ENCODE data around the gene SLC7A5.

DNA sequence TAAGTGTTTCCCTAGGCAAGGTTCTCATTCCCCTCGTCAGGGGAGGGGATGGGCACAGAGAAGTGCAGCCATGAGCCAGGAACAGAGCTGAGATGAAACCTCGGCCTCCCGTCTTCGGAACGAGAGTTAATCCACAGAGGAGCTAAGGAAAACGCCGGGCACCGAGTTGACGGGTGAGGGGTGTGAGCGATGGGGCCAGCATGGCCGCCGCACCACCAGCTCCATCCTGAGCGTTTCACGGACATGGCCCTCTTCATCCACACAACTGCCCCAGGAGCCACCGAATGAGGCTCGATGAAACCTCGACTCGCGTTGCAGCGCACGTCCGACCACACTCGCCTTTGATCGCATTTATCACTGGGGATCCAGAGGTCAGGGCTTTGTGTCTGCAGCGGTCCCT lies 45.5 kb upstream of the SLC7A5 start:
- TF ChIP-seq, protein P1, sequence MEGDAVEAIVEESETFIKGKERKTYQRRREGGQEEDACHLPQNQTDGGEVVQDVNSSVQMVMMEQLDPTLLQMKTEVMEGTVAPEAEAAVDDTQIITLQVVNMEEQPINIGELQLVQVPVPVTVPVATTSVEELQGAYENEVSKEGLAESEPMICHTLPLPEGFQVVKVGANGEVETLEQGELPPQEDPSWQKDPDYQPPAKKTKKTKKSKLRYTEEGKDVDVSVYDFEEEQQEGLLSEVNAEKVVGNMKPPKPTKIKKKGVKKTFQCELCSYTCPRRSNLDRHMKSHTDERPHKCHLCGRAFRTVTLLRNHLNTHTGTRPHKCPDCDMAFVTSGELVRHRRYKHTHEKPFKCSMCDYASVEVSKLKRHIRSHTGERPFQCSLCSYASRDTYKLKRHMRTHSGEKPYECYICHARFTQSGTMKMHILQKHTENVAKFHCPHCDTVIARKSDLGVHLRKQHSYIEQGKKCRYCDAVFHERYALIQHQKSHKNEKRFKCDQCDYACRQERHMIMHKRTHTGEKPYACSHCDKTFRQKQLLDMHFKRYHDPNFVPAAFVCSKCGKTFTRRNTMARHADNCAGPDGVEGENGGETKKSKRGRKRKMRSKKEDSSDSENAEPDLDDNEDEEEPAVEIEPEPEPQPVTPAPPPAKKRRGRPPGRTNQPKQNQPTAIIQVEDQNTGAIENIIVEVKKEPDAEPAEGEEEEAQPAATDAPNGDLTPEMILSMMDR (IDR thresholded peaks at IDR 0.05; ENCODE audit: extremely low read depth in 1 of 2, insufficient read depth in 1 of 2, low read depth in 1 of 2, low read length in 2 of 2): no peak
- TF ChIP-seq POLR2A (IDR thresholded peaks at IDR 0.05; ENCODE audit: low read depth, low read length) (no peak), POLR2AphosphoS5 (IDR thresholded peaks at IDR 0.05; ENCODE audit: insufficient read depth, low read depth, low read length) (no peak), JUN (IDR thresholded peaks at IDR 0.05; ENCODE audit: borderline replicate concordance, insufficient read depth, insufficient read length, low read depth) (no peak), EZH2 (IDR thresholded peaks at IDR 0.05; ENCODE audit: borderline replicate concordance, low read depth, low read length, severe bottlenecking) (no peak)
